HG02970 (cell line): ENCODE data around the gene CNGA4.
A peak's percentile ranks its signal among the peaks of the same experiment; 100 is the strongest.

Experiments
- ATAC-seq: cut with Tn5 transposase; IDR thresholded peaks from one replicate; pipeline ENCODE4 v1.9.1; 2021; ENCODE audit warnings: mild to moderate bottlenecking, moderate library complexity, moderate number of reproducible peaks; ENCODE audit not compliant: unreplicated experiment, low FRiP score

The CNGA4 gene

GRCh38 chr11:6238902-6239301, at the start of gene CNGA4:
Gene CNGA4, plus strand, starts transcription at chr11:6239089. Its CDS starts 118 bp downstream, at chr11:6239207.
- no peak for ATAC-seq

DNA sequence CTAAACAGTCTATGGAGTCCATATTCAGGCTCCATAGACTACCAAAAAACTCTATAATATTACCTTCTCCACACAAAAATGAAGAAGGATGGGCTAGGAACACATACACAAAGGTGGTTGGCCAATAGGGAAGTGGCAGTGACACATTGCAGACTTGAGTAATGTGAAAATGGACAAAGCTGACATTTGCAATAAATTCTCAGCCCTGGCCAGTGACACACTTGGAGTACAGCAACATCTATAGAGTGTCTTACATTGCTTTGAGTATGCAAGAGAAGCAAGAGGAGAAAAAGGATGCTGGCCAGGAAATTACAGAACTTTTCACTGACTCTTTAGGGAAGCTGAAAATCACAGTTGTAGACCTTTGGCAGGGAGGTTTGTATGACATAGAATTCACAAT, 47.1 kb upstream of the CNGA4 start:
- ATAC-seq, result no peak

- no peak for ATAC-seq
Measured at GRCh38 chr11:6194065-6194581, 44.8 kb upstream of the CNGA4 start.

GRCh38 chr11:6196396-6196795, 42.5 kb upstream of the CNGA4 start:
- ATAC-seq, result no peak

- no peak for ATAC-seq
Measured at GRCh38 chr11:6197466-6198200, 41.3 kb upstream of the CNGA4 start.

DNA sequence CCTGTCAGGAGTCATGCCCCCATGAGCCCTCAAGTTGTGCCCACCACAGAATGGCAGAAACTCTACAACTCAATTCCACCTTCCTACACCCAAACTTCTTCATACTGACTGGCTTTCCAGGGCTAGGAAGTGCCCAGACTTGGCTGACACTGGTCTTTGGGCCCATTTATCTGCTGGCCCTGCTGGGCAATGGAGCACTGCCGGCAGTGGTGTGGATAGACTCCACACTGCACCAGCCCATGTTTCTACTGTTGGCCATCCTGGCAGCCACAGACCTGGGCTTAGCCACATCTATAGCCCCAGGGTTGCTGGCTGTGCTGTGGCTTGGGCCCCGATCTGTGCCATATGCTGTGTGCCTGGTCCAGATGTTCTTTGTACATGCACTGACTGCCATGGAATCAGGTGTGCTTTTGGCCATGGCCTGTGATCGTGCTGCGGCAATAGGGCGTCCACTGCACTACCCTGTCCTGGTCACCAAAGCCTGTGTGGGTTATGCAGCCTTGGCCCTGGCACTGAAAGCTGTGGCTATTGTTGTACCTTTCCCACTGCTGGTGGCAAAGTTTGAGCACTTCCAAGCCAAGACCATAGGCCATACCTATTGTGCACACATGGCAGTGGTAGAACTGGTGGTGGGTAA, 39.6 kb upstream of the CNGA4 start, which contains the start of gene OR52W1:
Gene OR52W1 (plus strand): TSS at position 51 of the 637 bp plus-strand sequence. CDS start 0 bp downstream, at position 51.
- no peak for ATAC-seq

GRCh38 chr11:6200975-6201374, 37.9 kb upstream of the CNGA4 start:
- ATAC-seq, result no peak

- no peak for ATAC-seq
Measured at GRCh38 chr11:6201481-6201880, 37.4 kb upstream of the CNGA4 start.

DNA sequence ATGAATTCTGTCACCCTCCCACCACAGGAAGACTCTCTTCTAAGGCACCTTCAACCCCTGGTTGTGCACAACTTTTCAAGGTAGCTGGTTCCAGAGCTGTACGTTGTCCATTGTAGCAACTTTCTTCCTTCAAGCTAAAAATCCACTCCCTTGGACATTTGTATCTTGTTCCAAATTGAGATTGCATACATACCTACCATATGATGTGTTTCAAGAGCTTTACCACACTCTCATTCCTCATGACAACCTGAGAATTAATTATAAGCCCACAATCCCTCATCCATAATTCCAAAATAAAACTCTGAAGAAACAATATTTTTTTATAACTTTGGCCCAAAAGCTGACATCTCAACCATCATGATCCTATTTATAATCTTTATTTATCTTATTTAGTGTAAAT, 36.8 kb upstream of the CNGA4 start:
- ATAC-seq, result no peak

GRCh38 chr11:6203327-6203726, 35.6 kb upstream of the CNGA4 start:
- peak; percentile 51 for ATAC-seq

DNA sequence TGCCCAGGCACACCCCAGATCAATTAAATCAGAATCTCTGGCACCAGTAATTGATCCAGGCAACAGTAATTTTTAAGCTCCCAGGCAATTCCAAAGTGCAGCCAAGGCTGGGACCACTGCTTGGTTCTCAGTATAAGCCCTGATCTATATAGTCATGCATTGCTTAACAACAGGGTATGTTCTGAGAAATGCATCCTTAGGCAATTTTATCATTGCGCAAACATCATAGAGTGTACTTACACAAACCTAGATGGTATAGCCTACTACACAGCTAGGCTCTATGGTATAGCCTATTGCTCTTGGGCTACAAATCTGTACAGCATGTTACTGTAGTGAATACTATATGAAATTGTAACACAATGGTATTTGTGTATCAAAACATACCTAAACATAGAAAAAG, 34.2 kb upstream of the CNGA4 start:
- no peak for ATAC-seq

- ATAC-seq, result no peak
Measured at GRCh38 chr11:6205366-6205765, 33.5 kb upstream of the CNGA4 start, which contains the start of gene C11orf42. Gene C11orf42, plus strand, starts transcription at chr11:6205557. Its CDS starts 59 bp downstream, at chr11:6205616.

- ATAC-seq, result no peak
Measured at GRCh38 chr11:6206456-6207180, 32.3 kb upstream of the CNGA4 start.

- ATAC-seq, result no peak
Measured at GRCh38 chr11:6209801-6210200, 29.1 kb upstream of the CNGA4 start.

- no peak for ATAC-seq
Measured at GRCh38 chr11:6210274-6210955, 28.5 kb upstream of the CNGA4 start.

DNA sequence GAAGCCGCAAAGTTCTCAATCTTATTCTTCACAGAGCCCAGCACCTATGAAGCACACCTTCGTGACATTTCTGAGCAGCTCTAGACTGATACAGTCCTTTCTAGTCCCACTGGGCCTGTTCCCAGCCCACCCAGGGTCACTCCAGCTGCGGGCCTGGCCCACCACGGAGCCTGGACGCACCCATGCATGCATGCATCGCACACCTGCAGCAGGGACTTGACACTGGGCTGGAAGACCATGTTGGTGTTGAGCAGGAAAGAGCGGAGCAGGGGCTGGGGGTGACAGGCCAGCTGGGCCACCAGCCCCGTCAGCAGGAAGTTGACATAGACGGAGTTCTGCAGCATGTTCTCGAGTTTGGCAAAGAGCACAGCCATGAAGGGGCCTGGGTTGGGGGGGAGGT, 24.4 kb upstream of the CNGA4 start:
- ATAC-seq, result no peak

DNA sequence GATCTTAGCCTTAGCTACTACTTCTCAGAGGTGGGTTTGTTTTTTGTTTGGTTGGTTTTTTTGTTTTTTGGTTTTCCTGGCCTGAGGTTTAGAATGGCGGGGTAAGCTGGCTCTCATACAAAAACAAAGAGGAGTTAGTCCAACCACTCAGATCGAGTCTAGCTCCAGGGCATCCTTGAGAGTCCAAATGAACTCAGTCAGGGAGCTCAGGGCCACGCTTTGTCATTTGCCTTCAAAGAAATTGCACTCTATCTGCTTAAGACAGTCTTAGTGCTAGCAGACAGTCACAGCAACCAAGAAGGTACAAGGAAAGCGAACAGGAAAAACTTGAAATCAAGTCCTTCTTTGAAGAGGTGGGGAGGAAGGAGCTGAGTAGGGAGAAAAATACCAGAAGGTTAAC, 22.4 kb upstream of the CNGA4 start:
- ATAC-seq, result no peak

- ATAC-seq, result no peak
Measured at GRCh38 chr11:6217722-6218121, 21.2 kb upstream of the CNGA4 start.

- ATAC-seq, result no peak
Measured at GRCh38 chr11:6219359-6219758, 19.5 kb upstream of the CNGA4 start.

GRCh38 chr11:6223854-6224253, 15.0 kb upstream of the CNGA4 start:
- no peak for ATAC-seq
